Prostate gland (tissue), 2 donors: Measurements from ENCODE around the gene TMEM232.

ENCODE experiments used
- POLR2A ChIP-seq: fragments of 450-650 bp; IDR thresholded peaks from one replicate; pipeline ENCODE4 v1.6.1; 2016; ENCODE audit warnings: antibody characterized with exemption, mild to moderate bottlenecking
- POLR2AphosphoS5 ChIP-seq: sonication (generic); formaldehyde crosslinking; IDR thresholded peaks from one replicate; pipeline ENCODE4 v1.6.1; 2017; ENCODE audit warnings: antibody characterized with exemption
- TF ChIP-seq, protein P1 (sequence below), 4 experiments: fragments of 200-600 bp in 2 of 4; fragments of 450-650 bp in 2 of 4; sonication (generic) in 2 of 4; IDR thresholded peaks; 1 replicate in 3 of 4; 2 replicates in 1 of 4; pipeline ENCODE4 v1.5.1; 2016 to 2019; ENCODE audit warnings: antibody characterized with exemption in 4 of 4, mild to moderate bottlenecking in 2 of 4, moderate library complexity in 2 of 4

DNA sequence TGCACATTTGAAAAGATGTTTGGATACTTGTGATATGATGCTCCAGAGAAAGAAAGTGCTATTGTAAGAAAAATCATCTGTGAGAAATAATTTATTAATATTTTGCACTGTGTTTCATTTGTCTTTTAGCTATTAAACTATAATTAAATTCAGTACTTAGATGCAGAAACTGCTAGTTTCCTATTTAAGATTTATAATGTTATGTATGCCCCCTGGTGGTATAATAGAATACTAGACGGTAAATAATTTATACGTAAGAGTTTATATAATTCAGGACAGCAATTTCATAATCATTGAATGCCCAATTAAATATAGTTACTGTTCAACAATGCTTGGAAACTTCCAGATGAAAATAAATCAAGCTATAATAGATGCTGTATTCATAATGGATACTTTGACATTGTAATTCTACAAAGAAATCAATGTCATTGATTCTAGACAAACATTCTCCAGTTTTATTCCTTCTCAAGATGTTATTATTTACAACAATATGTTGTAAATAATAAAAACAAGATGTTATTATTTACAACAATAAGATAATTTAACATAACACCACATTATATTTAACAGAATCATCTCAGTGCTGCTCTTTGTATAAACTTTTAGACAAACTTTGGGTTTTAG lies 101.0 kb downstream of the TMEM232 start:
- TF ChIP-seq POLR2A (no peak), POLR2AphosphoS5 (no peak)
- TF ChIP-seq, protein P1, sequence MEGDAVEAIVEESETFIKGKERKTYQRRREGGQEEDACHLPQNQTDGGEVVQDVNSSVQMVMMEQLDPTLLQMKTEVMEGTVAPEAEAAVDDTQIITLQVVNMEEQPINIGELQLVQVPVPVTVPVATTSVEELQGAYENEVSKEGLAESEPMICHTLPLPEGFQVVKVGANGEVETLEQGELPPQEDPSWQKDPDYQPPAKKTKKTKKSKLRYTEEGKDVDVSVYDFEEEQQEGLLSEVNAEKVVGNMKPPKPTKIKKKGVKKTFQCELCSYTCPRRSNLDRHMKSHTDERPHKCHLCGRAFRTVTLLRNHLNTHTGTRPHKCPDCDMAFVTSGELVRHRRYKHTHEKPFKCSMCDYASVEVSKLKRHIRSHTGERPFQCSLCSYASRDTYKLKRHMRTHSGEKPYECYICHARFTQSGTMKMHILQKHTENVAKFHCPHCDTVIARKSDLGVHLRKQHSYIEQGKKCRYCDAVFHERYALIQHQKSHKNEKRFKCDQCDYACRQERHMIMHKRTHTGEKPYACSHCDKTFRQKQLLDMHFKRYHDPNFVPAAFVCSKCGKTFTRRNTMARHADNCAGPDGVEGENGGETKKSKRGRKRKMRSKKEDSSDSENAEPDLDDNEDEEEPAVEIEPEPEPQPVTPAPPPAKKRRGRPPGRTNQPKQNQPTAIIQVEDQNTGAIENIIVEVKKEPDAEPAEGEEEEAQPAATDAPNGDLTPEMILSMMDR (IDR thresholded peaks at IDR 0.05) = peak; percentile 20 to 61 (median 46)
